HepG2 (cell line): ENCODE measurements around the gene FUT6. TPM values are rescaled to one million over a fixed set of nuclear protein-coding genes. Genes with fewer than 3 reads are reported as not detected.
A peak's percentile ranks its signal among the peaks of the same experiment; 100 is the strongest.

Experiments used
- ATF7-NPFF ChIP-seq: sonication (generic); formaldehyde crosslinking; IDR thresholded peaks from 2 replicates; pipeline ENCODE4 v1.8.1; 2023; ENCODE audit warnings: mild to moderate bottlenecking, low read depth, missing genetic modification reagents, moderate library complexity
- BCL6 ChIP-seq: IDR thresholded peaks from 2 replicates; pipeline ENCODE4 v1.6.1; 2016; ENCODE audit warnings: missing genetic modification reagents, missing compliant biosample characterization
- FIP1L1 ChIP-seq: fragments of 200-400 bp; formaldehyde crosslinking; IDR thresholded peaks from 2 replicates; pipeline ENCODE4 v1.6.1; 2018; ENCODE audit warnings: low read depth, mild to moderate bottlenecking, low read length, moderate library complexity, borderline replicate concordance; ENCODE audit not compliant: insufficient read depth
- FOXC1 ChIP-seq: sonication (generic); formaldehyde crosslinking; IDR thresholded peaks from 2 replicates; pipeline ENCODE4 v1.8.0; 2022; ENCODE audit warnings: mild to moderate bottlenecking, missing genetic modification reagents, borderline replicate concordance
- GLI4 ChIP-seq: sonication (generic); formaldehyde crosslinking; IDR thresholded peaks from 2 replicates; pipeline ENCODE4 v1.5.1; 2020; ENCODE audit warnings: missing genetic modification reagents, mild to moderate bottlenecking, moderate library complexity, borderline replicate concordance
- KDM1A ChIP-seq: IDR thresholded peaks from 2 replicates; pipeline ENCODE4 v1.6.1; 2016; ENCODE audit warnings: missing compliant biosample characterization
- KDM3A ChIP-seq: IDR thresholded peaks from 2 replicates; pipeline ENCODE4 v1.6.1; 2018; ENCODE audit warnings: low read depth, missing compliant biosample characterization
- MTF1 ChIP-seq: sonication (generic); formaldehyde crosslinking; IDR thresholded peaks from 2 replicates; pipeline ENCODE4 v1.5.0; 2020; ENCODE audit warnings: missing genetic modification reagents
- MZF1 ChIP-seq: sonication (generic); formaldehyde crosslinking; IDR thresholded peaks from 2 replicates; pipeline ENCODE4 v1.8.1; 2023; ENCODE audit warnings: mild to moderate bottlenecking, missing genetic modification reagents, borderline replicate concordance
- NKX3-1 ChIP-seq: sonication (generic); formaldehyde crosslinking; IDR thresholded peaks from 2 replicates; pipeline ENCODE4 v1.5.0; 2020; ENCODE audit warnings: missing genetic modification reagents
- TCF7 ChIP-seq: sonication (generic); IDR thresholded peaks from 2 replicates; pipeline ENCODE4 v1.6.1; 2016; ENCODE audit warnings: antibody characterized with exemption, low read depth
- ZNF709 ChIP-seq: sonication (generic); formaldehyde crosslinking; IDR thresholded peaks from 2 replicates; pipeline ENCODE4 v1.5.0; 2020; ENCODE audit warnings: mild to moderate bottlenecking, missing genetic modification reagents
- ZSCAN30 ChIP-seq: sonication (generic); formaldehyde crosslinking; IDR thresholded peaks from 2 replicates; pipeline ENCODE4 v1.5.0; 2020; ENCODE audit warnings: mild to moderate bottlenecking, missing genetic modification reagents
- polyA plus RNA-seq, 8 experiments: library from polyadenylated mRNA; depleted of rRNA in 3 of 8; stranded (reverse) in 7 of 8; unstranded in 1 of 8; fragments of >200 nt; fragmentation: Illumina TruSeq in 4 of 8; extraction: Trizol in 4 of 8; gene quantifications; 2 replicates each; pipeline versions ENCODE4 v1.2.1 to v1.2.3, GENCODE V29; 2011 to 2016; ENCODE audit warnings: low read depth in 4 of 8, missing spikeins in 1 of 8, mixed read lengths in 1 of 8; ENCODE audit not compliant: insufficient read depth in 1 of 8
- total RNA-seq, 5 experiments: library from RNA; depleted of rRNA; stranded (reverse); fragments of >200 nt; fragmentation: Illumina TruSeq; extraction: Trizol; gene quantifications; 2 replicates each; pipeline ENCODE4 v1.2.3, GENCODE V29; 2016; ENCODE audit warnings: low read depth in 1 of 5
- TF ChIP-seq, protein P1 (sequence below): sonication (generic); formaldehyde crosslinking; IDR thresholded peaks from 2 replicates; pipeline ENCODE4 v1.9.0; 2021; ENCODE audit warnings: missing genetic modification reagents, borderline replicate concordance
- TF ChIP-seq, protein P2 (sequence below): sonication (generic); formaldehyde crosslinking; IDR thresholded peaks from 2 replicates; pipeline ENCODE4 v1.5.0; 2020; ENCODE audit warnings: missing genetic modification reagents
- TF ChIP-seq, protein P3 (sequence below): sonication (generic); formaldehyde crosslinking; conservative IDR thresholded peaks from 2 replicates; pipeline ENCODE4 v1.8.0; 2022; ENCODE audit warnings: mild to moderate bottlenecking, moderate library complexity, missing genetic modification reagents
- TF ChIP-seq, protein P4 (sequence below): sonication (generic); formaldehyde crosslinking; IDR thresholded peaks from 2 replicates; pipeline ENCODE4 v1.4.0; 2020; ENCODE audit warnings: missing genetic modification reagents, borderline replicate concordance
- TF ChIP-seq, protein P5 (sequence below), 2 experiments: sonication (generic) in 1 of 2; formaldehyde crosslinking in 1 of 2; IDR thresholded peaks; 2 replicates each; pipeline versions ENCODE4 v1.4.0 to v1.6.1; 2018 to 2020; ENCODE audit warnings: missing genetic modification reagents in 2 of 2, borderline replicate concordance in 1 of 2, low read depth in 1 of 2, mild to moderate bottlenecking in 1 of 2, missing biosample characterization in 1 of 2

The FUT6 gene
- total and polyA plus RNA-seq, 2 of the 13 experiments (the other 11 are each of a cell fraction or from before 2014, with no cell fraction given) = 8.2 to 27.7 TPM

DNA sequence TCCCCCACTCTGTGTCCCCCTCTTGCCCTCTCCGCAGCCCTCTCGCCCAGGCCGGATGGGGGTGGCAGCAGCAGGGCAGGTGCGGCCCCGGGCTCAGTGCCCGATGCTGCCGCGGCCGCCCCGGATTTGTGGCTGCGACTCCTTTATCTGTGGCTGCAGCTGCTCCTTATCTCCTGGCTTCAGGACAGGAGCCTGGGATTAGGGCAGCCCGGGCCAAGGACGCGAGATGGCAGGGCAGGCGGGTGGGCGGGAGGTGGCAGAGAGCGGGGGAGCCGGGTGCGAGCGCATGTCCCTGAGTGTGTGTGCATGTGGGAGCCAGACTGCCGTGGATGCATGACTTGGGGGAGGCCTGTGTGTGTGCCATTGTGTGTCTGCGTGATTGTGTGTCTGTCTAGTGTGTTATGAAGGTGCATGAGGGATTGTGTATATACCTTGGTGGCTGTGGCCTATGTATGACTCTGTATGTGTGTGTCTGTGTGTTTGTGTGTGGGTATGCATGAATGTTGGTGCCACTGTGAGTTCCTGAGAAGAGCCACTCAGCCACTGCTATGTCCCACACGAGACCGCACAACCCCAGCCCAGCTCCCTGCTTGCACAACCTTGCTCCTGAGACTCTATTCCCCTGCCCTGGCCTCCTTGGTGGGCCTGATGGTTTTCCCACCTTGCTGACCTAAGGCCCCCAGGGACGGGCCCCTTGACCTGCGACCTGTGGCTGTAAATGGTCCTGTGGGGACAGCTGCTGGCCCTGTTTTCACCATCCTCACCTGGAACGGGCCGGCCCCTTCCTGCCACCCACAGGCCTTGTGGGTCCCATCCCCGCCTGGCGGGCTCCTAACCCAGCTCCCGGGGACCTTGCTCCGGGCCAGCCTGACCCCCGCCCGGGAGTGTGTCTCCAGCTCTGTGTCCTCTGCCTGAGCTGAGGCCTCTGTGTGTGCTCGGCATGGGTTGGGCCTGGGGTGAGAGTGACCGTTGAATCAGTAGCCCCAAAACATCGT is 40.0 kb downstream of the FUT6 start (continued):
- TF ChIP-seq, protein P1, sequence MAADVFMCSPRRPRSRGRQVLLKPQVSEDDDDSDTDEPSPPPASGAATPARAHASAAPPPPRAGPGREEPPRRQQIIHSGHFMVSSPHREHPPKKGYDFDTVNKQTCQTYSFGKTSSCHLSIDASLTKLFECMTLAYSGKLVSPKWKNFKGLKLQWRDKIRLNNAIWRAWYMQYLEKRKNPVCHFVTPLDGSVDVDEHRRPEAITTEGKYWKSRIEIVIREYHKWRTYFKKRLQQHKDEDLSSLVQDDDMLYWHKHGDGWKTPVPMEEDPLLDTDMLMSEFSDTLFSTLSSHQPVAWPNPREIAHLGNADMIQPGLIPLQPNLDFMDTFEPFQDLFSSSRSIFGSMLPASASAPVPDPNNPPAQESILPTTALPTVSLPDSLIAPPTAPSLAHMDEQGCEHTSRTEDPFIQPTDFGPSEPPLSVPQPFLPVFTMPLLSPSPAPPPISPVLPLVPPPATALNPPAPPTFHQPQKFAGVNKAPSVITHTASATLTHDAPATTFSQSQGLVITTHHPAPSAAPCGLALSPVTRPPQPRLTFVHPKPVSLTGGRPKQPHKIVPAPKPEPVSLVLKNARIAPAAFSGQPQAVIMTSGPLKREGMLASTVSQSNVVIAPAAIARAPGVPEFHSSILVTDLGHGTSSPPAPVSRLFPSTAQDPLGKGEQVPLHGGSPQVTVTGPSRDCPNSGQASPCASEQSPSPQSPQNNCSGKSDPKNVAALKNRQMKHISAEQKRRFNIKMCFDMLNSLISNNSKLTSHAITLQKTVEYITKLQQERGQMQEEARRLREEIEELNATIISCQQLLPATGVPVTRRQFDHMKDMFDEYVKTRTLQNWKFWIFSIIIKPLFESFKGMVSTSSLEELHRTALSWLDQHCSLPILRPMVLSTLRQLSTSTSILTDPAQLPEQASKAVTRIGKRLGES (CRISPR knock-in tag) = no peak
- no peak for TF ChIP-seq FOXC1 (CRISPR knock-in tag)
- TF ChIP-seq, protein P2, sequence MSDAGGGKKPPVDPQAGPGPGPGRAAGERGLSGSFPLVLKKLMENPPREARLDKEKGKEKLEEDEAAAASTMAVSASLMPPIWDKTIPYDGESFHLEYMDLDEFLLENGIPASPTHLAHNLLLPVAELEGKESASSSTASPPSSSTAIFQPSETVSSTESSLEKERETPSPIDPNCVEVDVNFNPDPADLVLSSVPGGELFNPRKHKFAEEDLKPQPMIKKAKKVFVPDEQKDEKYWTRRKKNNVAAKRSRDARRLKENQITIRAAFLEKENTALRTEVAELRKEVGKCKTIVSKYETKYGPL (CRISPR knock-in tag) = no peak
- TF ChIP-seq BCL6 = no peak
- TF ChIP-seq, protein P3, sequence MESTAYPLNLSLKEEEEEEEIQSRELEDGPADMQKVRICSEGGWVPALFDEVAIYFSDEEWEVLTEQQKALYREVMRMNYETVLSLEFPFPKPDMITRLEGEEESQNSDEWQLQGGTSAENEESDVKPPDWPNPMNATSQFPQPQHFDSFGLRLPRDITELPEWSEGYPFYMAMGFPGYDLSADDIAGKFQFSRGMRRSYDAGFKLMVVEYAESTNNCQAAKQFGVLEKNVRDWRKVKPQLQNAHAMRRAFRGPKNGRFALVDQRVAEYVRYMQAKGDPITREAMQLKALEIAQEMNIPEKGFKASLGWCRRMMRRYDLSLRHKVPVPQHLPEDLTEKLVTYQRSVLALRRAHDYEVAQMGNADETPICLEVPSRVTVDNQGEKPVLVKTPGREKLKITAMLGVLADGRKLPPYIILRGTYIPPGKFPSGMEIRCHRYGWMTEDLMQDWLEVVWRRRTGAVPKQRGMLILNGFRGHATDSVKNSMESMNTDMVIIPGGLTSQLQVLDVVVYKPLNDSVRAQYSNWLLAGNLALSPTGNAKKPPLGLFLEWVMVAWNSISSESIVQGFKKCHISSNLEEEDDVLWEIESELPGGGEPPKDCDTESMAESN (CRISPR knock-in tag) = no peak
- 0 out of 2 replicates have a peak, but pooled peaks have one; percentile 41 for TF ChIP-seq ATF7-NPFF
- no peak for TF ChIP-seq ZSCAN30 (CRISPR knock-in tag)
- no peak for TF ChIP-seq FIP1L1
- TF ChIP-seq KDM1A (CRISPR knock-in tag) = no peak
- TF ChIP-seq GLI4 (CRISPR knock-in tag) = no peak
- TF ChIP-seq, protein P4, sequence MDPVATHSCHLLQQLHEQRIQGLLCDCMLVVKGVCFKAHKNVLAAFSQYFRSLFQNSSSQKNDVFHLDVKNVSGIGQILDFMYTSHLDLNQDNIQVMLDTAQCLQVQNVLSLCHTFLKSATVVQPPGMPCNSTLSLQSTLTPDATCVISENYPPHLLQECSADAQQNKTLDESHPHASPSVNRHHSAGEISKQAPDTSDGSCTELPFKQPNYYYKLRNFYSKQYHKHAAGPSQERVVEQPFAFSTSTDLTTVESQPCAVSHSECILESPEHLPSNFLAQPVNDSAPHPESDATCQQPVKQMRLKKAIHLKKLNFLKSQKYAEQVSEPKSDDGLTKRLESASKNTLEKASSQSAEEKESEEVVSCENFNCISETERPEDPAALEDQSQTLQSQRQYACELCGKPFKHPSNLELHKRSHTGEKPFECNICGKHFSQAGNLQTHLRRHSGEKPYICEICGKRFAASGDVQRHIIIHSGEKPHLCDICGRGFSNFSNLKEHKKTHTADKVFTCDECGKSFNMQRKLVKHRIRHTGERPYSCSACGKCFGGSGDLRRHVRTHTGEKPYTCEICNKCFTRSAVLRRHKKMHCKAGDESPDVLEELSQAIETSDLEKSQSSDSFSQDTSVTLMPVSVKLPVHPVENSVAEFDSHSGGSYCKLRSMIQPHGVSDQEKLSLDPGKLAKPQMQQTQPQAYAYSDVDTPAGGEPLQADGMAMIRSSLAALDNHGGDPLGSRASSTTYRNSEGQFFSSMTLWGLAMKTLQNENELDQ (CRISPR knock-in tag) = no peak
- TF ChIP-seq KDM3A = no peak
- TF ChIP-seq, protein P5, sequence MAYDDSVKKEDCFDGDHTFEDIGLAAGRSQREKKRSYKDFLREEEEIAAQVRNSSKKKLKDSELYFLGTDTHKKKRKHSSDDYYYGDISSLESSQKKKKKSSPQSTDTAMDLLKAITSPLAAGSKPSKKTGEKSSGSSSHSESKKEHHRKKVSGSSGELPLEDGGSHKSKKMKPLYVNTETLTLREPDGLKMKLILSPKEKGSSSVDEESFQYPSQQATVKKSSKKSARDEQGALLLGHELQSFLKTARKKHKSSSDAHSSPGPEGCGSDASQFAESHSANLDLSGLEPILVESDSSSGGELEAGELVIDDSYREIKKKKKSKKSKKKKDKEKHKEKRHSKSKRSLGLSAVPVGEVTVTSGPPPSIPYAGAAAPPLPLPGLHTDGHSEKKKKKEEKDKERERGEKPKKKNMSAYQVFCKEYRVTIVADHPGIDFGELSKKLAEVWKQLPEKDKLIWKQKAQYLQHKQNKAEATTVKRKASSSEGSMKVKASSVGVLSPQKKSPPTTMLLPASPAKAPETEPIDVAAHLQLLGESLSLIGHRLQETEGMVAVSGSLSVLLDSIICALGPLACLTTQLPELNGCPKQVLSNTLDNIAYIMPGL (CRISPR knock-in tag; IDR thresholded peaks at IDR 0.05; ENCODE audit: borderline replicate concordance in 1 of 2, low read depth in 1 of 2) = peak in 1 of 2 experiments; percentile 45; a peak in 1 of 4 replicates
- TF ChIP-seq NKX3-1 (CRISPR knock-in tag) = no peak
- 0 out of 2 replicates have a peak, but pooled peaks have one; percentile 59 for TF ChIP-seq ZNF709 (CRISPR knock-in tag)
- TF ChIP-seq TCF7 = no peak
- TF ChIP-seq MTF1 (CRISPR knock-in tag) = no peak
- TF ChIP-seq MZF1 (CRISPR knock-in tag) = no peak
